Stimulated activated CD8-positive, alpha-beta memory T cell treated with anti-CD3 and anti-CD28 coated beads, Interleukin-15, amount 100 ng/mL, for 4 hours (primary cell): ENCODE data around the gene GXYLT2.
"Not testable (repeated sequence)": the region's sequence is repeated elsewhere in the genome, so short reads cannot be mapped to it uniquely, and the experiment has no call there.

ENCODE experiments used
- DNase-seq, 2 donors: peaks; one replicate each; pipeline ENCODE4 v3.0.0-alpha.2; 2020; ENCODE audit warnings: low read depth in 2 of 2

GXYLT2 gene

DNA sequence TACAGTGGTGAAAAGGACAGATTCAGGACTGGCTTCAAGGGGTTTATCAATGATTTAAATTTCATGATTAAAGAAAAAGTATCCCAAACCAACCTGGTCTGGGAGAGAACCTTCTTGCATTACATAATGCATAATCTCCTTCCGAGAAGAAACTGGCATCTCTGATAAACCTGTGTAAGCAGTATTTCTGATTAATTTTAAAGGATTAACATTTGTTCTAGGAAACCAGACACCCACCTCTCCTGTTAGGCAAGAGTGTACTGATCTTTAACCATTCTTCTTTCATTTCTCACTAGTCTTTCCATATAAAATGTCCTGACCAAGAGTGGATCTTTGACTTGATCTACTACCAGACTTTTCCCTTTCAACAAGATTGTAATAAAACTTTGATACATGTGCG lies 85.9 kb downstream of the GXYLT2 start:
- no peak for DNase-seq

DNA sequence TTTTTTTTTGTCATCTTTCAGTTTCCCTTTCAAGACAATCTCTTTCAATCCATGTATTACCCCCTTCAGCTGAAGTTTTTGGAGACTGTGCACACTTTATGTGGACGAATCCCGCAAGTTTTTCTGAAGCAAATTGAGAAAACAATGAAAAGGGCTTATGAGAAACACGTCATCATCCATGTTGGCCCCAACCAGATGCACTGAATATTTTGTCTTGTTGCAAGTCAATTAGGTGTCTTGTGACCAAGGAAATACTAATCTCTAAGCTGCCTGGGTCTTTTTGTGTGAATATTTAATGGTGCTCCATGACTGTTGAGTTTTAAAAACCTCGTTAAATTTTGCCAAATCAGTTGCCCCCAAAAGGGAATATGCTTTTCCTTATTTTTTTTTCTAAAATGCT lies 87.1 kb downstream of the GXYLT2 start:
- no peak for DNase-seq

DNA sequence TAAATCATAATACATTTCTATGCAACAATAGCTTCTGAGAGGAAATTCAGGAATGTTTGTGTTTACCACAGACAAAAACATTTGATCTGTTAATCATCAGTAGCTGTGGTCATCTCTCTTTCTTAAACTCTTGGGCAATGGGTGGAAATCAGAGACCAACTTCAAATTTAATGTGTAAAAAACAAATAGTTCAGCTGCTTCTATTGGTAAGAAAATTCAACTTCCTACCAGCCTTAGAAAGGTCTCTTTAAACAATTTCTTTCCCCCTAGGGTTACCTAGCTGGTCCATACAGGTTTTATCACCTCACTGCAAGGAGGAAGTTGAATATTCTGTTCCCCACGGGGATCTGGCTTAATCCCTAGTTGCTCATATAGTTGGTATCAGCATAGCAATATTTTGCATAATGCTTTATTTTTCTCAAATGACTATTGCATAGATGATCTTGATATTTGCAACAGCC lies 88.5 kb downstream of the GXYLT2 start:
- no peak for DNase-seq

DNA sequence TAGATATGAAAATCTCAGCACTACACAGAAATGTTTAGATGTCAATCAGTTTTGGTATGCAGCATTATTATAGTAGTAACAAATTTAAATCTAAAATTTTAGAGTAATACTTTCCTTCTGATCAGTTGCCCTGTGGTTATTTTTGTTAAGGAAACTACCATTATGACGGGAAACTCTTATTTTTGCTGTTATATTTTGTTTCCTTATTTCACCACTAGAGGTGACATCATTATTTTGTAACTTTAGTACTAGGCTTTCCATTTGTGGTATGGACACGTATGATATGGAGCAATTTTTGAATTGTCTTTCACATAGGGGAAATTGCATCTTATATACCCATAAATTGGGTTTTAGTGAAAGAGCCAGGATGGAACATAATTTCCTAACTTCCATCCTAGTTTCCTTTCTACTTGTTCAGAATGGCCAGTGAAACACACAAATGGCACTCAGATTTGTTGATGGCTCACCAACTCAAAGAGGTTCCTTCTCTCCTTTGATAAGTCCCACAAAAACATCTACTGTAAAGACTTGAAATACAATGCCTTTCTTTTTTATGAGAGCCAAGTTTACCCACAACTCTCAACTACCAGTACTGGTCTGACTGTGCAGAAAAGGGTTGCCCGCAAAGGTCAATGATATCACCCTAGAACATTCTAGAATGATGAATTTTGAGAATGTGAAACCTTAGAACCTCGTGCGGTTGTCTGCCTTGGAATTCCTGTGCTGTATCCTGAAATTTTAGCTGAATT lies 89.4 kb downstream of the GXYLT2 start:
- DNase-seq, result no peak

DNA sequence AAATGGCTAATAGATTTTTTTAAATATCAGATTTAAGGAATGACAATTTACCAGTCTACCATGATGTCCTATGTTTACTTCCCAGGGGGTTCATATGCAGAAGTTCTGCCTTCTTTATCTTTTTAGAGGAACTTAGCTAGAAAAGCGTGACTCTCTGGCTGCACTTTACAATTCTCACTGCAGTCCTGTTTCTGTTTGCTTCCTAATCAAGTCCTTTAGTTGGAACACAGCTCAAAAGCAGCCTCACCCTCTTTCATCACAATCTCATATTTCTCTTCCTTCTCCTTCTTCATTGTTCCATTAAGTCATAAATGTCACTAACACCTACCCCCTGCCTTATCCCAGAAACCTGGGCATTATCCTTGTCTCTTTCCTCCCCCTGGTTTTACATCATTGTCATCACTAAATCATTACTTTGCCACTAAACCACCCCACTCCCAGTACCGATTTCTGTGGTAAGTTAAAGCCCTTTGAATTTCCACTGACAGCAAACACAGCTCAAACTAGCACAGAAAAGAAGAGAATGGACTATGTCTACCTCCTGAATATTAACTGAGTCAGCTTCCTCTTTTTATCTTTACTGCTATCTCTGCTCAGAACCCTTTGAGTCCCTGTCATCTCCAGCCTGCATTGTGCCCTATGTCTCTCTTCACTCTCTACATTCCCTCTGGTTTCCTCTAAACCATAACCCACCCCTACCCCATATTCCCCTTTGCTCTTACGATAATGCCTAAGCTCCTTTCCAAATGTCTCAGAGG lies 94.9 kb downstream of the GXYLT2 start:
- no peak for DNase-seq

DNA sequence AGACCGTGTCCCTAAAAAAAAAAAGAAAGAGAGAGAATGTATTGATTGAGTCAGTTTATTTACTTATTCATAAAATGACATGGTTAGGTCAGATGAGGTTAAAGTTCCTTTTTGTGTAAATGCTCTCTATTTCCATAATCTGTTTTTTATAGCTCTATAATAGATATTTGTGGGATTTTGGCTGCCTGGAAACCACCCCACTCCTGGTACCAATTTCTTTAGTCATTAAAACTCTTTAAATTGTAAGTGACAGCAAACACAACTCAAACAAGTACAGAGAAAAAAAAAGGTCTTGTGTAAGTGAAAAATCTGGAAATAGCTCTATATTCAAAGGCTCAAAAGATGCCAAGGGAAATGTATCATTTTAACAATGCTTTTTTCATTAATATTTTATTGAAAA lies 97.7 kb downstream of the GXYLT2 start:
- DNase-seq, result no peak

DNA sequence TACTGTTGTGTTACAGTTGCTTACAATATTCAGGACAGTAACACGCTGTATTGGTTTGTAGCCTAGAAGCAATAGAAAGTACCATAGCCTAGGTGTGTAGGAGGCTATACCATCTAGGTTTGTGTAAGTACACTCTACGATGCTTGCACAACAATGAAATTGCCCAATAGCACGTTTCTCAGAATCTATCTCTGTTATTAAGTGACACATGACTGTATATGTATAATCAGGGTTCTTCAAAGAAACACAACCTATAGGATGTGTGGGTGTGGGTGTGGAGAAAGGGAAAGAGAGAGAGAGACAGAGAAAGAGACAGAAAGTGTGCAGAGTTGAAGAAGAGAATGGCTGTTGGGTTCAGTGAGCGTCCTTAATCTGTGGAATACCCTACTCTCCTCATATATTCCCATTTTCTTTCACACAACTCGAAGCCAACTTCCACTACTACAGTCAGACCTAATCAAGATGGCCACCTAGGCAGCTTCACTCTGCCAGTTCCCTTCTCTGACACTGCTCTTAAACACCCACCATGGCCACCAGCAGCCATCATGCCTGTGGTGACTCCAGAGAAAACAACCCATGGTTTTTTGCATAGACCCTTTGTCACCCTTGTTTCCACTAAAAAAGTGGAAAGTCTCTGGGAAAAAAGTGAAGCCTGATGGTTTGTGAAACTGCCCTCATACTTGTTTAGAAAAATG lies 103.0 kb downstream of the GXYLT2 start:
- DNase-seq, result no peak

DNA sequence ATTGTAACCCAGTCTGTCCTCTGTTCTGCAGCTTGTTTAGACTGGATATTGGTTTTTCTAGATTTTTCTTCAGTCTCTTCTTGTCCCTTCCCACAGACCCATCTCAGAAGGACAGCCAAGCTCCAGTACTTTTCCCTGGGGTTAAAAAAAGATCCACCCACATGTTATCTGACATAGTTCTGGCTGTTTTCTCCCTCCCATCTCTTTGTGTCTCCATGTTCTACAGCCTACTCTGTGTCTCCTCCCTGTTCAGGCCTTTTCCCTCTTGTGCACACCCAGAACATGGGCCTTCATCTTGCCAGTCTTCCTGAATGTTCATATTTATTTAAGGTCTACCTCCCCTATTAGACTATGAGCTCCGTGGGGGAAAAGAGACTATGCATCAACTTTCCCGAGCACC lies 103.7 kb downstream of the GXYLT2 start:
- DNase-seq, result no peak

DNA sequence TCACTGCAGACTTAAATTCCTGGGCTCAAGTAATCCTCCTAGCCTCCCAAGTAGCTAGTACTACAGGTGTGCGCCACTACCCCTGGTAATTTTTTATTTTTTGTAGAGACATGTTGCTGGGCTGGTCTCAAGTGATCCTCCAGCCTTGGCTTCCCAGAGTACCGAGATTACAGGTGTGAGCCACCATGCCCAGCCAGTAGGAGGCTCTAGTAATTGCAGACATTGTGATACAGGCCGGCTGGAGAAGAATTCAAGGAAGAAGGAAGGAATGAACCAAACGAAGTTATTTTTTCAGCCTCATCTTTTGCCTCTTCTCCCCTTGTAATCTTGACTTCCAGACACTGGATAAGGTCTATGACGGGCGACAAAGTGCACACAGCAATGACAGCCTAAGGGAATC lies 105.5 kb downstream of the GXYLT2 start:
- DNase-seq, result no peak

DNA sequence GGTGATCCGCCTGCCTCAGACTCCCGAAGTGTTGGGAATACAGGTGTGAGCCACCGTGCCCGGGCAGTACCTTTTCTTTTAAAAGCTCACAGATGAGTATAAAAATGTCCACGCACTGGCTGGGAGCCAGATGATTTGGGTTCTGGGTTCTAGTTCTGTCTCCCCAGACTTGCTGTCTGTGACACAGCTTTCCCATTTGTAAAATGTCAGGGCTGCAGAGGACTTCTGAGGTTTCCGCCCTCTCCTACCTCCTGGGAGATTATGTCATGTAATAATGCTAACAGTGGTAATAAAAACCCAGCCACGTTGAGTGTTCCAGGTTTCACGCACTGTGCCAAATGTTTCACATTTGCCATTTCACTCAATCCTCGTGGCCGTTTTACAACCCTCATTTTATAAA lies 107.5 kb downstream of the GXYLT2 start:
- DNase-seq, result no peak

DNA sequence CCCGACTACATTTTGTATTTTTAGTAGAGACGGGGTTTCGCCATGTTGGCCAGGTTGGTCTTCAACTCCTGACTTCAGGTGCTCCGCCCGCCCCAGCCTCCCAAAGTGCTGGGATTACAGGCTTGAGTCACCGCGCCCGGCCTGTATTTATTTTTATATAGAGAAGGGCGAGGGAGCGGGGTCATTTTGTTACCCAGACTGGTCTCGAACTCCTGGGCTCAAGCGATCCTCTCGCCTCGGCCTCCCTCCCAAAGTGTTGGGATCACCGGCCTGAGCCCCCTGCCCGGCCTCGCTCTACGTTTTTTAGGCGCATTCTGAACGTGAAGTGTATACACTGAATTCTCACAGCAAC lies 108.3 kb downstream of the GXYLT2 start:
- DNase-seq, result no peak

DNA sequence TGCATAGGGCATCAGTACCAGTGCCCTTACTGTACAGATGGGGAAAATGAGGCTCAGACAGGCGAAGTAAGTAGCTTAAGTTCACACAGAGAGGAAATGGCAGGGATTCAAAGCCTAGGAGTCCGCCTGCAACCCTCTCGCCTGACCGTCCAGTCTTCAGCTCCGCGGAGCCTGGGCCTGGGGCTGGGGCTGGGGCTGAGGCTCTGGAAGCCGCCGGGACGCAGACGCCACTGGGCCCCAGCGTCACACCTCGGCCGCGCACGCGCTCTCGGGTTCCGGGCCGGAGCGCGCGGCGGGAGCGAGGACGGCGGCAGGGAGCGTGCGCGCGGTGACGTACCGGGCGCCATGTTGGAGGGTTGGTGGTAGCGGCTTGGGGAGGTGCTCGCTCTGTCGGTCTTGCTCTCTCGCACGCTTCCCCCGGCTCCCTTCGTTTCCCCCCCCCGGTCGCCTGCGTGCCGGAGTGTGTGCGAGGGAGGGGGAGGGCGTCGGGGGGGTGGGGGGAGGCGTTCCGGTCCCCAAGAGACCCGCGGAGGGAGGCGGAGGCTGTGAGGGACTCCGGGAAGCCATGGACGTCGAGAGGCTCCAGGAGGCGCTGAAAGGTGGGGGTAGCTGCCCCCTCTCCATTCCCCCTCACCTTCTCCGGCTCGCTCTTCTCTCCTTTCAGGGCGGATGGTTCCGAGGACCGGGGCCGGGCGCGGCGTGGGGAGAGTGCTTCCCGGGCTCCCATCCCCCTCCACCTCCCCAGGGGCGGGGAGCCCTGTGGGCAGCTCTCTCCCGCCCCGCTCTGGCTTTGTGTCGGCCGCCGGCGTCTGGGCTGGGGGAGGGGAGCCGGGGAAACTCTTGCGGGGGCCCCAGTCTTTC lies 108.9 kb downstream of the GXYLT2 start, which contains the start of gene PPP4R2:
TSS of gene PPP4R2 (plus strand) at position 339 of the 861 bp plus-strand sequence. CDS start at position 566, 227 bp downstream.
- peak; percentile 80 to 81 for DNase-seq

DNA sequence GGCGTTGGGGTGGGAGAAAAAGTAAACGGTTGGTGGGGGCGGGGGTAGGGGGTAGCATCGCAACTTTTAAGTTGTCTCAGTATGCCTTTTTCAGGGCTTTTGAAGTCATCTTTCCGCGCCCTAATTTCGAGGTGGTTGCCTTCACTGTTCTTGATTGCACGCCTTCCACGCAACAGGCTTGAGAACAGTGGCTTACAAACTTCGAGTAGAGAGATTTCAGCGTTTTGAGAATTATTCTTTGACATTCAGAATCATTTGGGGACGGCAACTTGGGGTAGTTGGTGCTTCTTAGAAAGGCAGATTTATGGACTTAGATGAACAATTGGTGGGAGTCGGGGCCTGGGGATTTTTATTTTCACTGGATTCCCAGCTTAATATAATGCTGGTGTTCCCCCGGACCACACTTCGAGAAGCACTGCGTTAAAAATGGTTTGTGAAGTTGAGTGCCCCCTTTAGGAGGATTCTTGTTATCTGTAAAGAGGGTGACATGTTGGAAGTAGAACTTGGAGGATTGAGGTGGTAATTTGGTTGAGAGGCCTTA lies 109.6 kb downstream of the GXYLT2 start:
- DNase-seq, result peak in 1 of 2 donors; percentile 11

DNA sequence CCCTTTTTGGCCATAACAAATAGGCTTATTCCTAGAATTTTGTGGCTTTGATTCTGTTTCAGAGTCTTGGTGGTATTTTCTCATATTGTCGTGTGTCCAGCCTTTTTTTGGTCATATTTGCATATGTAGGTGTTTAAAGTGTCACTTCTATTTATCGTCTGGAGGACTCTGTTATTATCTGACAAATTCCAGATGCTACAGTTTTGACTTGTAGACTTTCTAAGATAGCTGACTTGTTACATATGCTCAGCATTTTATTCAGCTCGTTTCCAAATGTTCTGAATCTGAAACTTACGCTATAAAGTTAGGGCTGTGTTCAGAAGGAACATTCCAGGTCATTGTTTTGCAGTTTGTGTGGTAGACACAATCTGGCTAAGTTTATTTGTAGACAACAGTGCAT lies 110.6 kb downstream of the GXYLT2 start:
- DNase-seq, result no peak

DNA sequence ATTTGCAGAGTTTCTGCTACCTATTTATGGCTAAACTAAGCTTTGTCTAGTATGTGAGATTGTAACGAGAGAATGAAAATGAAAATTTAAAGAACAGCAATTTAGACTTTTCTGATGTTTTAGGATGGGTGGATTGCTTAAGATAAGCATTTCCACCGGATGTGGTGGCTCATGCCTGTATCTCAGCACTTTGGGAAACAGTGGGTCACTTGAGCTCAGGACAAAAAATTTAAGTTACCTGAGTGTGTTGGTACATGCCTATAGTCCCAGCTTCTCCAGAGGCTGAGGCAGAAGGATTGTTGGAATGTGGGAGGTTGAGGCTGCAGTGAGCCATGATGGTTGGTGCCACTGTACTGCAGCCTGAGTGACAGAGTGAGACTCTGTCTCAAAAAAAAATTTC lies 112.1 kb downstream of the GXYLT2 start:
- DNase-seq, result no peak

DNA sequence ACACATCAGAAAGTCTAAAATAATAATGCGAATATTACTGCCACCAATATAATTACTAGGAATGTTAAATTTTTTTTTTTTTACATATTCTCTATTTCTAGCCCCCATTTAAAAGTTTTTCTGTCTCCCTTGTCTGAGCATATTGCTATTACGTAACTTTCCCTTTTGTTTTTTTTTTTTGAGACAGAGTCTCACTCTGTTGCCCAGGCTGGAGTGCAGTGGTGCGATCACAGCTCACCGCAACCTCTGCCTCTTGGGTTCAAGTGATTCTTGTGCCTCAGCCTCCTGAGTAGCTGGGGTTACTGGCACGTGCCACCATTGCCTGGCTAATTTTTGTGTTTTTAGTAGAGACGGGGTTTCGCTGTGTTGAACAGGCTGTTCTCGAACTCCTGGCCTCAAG lies 115.2 kb downstream of the GXYLT2 start:
- not testable (repeated sequence) for DNase-seq

DNA sequence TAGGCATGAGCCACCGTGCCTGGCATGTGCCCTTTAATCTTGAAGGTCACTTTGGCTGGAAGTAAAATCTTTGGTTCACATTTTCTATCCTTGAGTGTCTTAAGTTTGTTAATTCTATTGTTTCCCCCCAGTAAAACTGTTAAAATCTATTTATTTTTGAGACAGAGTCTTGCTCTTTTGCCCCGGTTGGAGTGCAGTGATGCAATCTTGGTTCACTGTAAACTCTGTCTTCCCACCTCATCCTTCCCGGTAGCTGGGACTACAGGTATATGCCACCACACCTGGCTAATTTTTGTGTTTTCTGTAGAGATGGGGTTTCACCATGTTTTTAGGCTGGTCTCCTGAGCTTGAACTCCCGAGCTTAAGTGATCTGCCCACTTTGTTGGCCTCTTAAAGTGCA lies 116.5 kb downstream of the GXYLT2 start:
- DNase-seq, result no peak

DNA sequence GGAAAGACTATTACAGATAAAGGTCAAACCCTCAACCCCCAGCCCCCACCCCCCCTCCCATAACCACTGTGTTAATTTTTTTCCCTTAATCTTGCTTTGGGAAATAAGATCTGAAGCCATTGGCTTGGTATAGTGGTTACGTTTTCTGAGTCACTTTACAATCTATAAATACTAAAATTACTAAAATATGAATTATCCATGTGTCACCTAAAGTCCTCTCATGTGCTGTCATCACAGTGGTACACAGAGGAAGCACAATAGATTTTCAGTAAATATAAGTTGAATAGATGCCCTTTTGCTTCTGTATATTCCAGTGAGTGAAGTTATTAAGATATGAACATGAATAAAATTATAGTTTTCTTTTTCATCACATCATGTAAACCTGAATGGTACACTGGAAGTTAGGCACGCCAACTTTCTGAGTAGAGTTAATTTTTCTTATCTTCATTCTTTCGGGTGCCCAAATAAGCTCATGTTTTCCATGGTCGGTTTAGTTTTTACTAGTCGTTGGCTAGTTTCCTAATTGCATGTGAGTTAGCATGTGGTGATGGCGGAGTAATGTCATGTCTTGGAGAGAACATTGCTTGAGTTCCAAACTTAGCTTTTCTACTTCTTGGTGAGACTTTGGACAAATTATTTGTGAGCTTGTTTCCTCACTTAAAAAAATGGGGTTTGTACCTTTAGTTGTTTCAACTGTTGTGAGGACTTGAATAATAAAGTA lies 120.3 kb downstream of the GXYLT2 start:
- DNase-seq, result no peak

DNA sequence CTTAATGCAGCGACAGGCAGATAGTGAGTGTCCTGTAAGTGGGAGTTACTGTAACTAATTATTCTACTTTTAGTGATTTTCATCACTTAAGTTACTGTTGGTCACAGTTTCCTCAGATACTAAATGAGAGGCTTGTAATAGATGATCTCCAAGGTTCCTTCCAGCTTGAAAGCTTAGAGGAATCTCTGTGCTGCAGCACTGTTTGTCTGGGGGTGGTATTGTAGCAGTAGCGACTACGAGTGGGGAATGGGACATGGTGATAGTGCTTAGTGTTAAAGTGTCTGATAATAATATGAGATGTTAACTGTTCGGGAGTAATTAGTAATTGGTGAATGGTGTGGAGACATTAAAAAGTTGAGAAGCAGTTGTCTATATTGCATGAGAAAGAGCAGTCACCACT lies 121.2 kb downstream of the GXYLT2 start:
- DNase-seq, result no peak

DNA sequence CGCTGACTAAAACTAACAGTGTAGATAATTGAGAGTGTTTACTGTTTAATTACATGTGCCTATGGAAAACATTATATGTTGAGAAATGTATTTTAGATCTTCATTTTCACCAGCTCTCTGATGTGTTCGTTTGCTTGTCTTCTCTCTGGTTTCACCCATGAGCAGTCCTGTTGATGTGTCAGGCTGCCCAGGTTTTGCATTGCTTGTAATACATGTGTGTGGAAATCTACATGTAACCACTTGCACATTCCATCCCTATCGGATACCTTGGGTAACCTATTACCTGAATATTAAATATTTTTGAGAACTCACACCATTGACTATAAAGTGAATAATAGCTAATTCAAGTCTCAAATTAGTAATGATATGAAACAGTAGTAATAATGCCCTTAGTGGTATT lies 121.9 kb downstream of the GXYLT2 start:
- DNase-seq, result no peak

DNA sequence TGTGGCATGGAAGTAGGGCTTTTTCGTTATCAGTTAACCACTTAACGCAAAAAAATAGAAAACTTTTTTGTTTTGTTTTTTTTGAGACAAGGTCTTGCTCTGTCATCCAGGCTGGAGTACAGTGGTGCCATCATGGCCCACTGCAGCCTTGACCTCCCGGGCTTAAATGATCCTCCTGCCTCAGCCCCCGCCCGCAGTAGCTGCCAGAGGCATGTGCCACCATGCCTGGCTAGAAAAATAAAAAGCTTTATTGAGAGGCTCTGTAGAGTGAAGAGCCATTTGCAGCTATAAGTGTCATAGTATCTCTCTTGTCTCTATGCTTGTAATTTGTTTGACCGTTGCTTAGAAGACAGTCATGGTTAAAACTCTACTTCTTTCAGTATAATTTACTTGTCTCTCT lies 122.3 kb downstream of the GXYLT2 start:
- DNase-seq, result no peak
